Measurements from ENCODE around the gene TNFRSF25.

- no peak for TF ChIP-seq CTCF (IDR thresholded peaks at IDR 0.05; ENCODE audit: poor library complexity)
- TF ChIP-seq EZH2phosphoT487 (IDR thresholded peaks at IDR 0.05; ENCODE audit: low read depth, severe bottlenecking, unreplicated experiment): peak; percentile 53
These were observed 46.0 kb downstream of the TNFRSF25 start, which contains the start of gene HES2 for GRCh38 chr1:6419804-6420453.
